ENCODE results near the gene PITX2. TPM values are rescaled to one million over a fixed set of nuclear protein-coding genes. Genes with fewer than 3 reads are reported as not detected.
A peak's percentile ranks its signal among the peaks of the same experiment; 100 is the strongest.

The PITX2 gene
- polyA plus RNA-seq, 3 donors, result 3.3 to 5.0 (median 4.3) TPM

DNA sequence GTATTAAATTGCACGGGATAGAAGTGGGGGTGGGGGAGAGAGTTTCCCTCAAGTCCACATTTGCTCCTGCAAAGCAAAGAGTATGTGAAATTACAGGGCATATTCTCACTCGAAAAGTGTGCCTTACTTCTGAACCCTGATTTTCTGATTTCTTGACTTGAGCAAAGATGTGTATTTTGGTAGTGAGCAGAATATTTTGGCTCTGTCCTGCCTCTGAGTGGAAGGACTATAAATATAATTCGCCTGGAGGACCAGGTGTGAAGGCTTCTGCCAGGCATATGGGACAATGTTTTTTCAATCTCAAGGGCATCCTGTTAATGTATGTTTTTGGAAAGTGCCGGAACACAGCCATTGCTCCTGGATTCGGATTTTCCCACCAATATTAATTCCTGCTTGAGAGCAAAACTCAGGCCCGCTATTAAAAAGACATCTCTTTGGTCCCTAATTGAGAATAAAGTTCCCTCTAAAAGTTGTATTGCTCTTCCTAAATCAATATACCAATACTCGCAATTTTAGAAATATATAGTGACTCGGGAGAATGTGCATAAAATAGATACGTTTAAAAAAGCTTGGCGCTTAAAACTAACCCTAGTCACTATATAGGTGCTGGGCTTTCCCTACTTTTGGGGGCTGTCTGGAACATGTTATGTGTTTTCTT lies 15.3 kb upstream of the PITX2 start:
- peak in 1 of 11 donors; percentile 3 for DNase-seq (ENCODE audit: extremely low read depth in 1 of 11, low read depth in 9 of 11, low spot score in 4 of 11)

DNA sequence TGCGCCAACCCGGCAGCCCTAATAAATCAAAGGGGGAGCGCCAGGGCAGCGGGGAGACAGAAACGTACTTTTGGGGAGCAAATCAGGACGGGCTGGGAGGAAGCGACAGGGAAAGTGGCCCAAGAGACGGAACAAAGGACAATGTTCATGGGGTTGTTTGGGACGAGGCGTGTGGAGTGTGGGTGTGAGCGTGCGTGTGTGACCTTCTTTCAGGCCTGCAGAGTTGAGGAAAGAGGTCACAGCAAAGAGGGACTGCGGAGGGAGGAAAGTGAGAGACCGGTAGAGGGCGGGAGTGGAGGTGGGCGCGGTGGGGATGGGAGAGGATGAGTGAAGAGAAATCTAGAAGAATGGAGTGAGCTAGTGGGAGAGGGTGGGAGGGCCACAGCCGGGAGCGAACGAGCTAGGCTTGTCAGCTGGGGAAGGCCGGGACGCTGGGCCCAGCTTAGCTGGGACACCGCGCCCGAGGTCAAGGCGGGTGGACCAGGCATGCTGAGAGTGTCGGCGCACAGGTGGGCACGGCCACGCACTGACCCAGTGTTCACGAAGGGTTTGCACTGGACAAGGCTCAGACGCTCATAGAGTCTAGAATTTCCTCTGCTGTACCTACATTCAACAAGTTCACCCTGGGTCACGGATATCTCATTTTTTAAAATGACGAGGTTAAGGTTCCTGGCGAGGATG lies 14.7 kb upstream of the PITX2 start:
- no peak for DNase-seq (ENCODE audit: extremely low read depth in 1 of 11, low read depth in 9 of 11, low spot score in 4 of 11)

- DNase-seq (ENCODE audit: extremely low read depth in 1 of 11, low read depth in 9 of 11, low spot score in 4 of 11), result peak in 3 of 11 donors; percentile 35 to 47 (median 35)
These were observed 14.0 kb upstream of the PITX2 start for GRCh38 chr4:110636680-110637407.

GRCh38 chr4:110636171-110636679 lies 13.3 kb upstream of the PITX2 start:
- DNase-seq (ENCODE audit: extremely low read depth in 1 of 11, low read depth in 9 of 11, low spot score in 4 of 11), result peak in 1 of 11 donors; percentile 18

DNA sequence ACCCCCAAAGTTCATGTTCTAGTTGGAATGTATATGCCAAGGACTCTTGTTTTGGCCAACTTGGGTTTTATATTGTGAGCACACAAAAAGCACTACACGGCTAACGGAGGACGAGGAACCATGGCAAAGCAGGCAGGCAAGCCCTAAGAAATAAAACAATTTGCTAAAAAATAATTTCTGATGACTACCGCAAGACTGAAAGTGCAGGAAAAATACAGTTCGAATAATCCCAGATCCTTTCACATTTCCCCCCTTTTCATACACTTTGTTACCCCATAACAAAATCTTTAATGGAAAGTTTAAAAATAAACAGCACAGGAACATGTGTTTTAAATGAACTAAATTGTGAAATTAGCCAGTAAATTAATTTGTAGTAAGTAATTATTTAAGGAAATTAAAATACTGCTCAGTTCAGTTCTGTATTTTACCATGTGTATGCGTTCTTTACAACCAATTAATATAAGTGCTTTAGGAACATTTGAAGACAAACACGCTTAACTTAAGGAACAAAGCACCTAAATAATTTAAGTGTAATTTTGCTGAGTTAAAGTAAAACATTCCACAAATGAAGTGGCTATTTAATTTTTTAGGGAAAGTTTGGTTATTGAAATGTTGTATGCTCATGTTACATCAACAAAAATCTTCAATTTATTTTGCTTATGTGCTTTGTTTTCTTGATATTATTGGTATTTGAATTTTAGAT lies 12.4 kb upstream of the PITX2 start:
- peak in 1 of 11 donors; percentile 30 for DNase-seq (ENCODE audit: extremely low read depth in 1 of 11, low read depth in 9 of 11, low spot score in 4 of 11)

DNA sequence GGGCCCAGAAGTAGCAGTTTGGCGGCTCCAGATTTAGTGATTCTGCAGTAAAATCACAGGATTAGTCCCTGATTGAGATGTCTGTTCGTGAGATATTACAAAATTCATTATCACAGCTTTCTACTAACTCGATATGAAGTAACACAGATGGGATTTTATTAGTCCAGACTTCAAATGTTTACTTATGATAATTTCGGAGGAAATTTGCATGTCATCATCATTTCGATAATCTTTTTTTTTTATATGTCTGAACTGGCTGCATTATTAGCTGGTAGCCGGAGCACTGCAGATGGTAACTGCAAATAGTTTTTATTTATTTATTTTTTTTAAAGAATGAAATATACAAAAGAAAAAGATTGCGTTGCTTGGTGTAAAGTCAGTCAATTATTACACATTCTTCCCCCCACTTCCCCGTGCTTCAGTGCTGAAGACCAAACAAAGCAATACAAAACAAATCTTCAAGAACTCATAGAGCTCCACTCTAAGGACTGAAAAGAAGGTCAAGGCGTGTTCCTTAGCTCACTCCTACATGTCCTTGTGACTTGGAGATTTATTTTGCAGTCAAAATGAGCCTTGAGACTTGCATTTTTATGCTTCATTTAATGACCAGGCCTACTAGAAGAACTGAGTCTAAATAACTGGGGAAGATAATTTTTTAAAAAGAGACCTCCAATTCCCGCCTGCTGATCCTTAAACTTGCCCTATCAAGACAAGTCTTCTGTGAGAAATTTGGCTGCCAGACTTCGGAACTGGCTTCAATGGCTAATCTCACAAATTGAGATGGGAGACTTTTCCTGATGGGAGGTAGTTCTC lies 11.7 kb upstream of the PITX2 start:
- peak in 1 of 11 donors; percentile 10 for DNase-seq (ENCODE audit: extremely low read depth in 1 of 11, low read depth in 9 of 11, low spot score in 4 of 11)

DNA sequence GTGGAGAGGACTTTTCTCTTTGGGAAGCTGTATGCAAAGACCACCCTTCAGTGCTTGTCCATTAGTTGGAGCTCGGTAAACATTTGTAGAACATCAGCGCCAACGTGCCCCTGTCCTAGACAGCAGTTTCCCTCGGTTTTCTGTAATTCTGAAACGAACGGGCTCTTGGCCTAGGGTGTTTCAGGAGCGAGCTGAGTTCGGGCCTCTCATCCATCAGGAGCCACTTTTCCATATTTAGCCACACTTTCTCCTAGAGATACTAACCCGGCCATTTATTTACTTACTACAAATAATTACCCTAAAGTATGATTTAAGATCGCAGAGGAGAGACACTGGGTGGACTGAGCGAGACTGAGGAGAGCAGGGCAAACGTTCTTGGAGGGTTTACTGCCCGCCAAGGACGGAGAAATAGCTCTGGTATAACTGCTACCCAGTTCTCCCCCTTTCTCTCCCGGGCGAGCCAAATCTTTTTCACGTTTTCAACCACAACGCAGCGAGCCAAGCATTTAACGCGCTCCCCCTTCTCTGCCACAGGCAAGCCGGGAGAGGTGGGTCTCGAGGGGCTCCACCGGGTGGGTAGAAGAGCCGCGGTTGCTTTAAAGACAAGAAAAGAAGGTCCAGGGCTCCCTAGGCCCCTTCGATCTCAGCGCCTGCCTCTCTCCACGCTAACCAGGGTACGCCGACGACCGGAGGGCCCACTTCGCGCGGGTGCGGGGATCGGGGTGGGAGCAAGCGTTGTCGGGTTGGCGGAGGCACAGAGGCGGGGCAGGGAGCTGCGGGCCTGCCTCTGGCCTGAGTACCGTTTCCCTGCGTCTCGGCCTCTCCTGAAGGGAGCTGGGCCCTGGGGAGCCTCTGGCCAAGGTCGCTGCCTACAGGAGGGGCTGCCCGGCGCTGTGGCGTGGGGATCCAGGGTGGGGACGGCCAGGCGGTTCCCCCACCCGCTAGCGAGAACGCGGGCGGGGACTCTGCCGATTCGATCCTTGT lies 10.8 kb upstream of the PITX2 start:
- no peak for DNase-seq (ENCODE audit: extremely low read depth in 1 of 11, low read depth in 9 of 11, low spot score in 4 of 11)

DNA sequence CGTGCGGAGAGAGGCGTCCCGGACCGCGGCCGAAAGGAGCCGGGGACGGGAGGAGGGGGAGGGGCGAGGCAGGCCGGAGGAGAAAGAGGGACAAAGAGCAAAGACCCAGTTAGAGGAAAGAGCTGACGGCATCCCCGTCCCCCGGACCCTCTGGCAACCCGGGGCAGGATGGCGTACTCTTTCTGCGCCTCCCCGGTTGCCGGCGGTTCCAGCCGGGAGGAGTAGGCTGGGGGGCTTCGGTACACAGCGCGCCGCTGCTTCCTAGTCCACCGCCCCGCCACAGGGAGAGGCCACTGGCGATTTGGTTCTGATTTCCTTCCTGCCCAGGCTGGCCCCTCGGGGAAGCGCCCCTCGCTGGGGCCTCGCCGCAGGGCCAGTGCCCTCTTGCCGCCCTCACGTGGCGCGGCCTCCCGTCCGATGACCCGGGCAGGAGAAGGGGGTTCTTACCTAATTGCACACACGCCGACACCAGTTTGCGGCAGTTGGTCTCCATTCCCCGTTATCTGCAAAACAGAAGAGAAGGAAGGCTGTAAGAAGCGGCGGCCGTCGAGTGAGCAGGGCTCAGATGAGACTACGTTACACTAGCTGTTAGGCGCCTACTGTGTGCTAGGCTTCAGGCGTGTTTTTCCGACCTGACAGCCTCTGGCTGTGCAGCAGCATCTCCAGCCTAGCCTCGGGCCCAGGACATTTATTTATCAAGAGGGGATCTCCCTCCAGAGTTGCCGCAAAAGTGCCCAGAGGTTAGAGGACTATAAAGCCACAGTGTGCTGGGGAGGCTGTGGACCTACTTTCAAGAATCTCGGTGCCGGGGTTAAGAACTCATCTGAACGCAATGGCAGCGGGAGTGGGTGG lies 9.9 kb upstream of the PITX2 start:
- no peak for DNase-seq (ENCODE audit: extremely low read depth in 1 of 11, low read depth in 9 of 11, low spot score in 4 of 11)

- peak in 10 of 11 donors; percentile 55 to 94 (median 82) for DNase-seq (ENCODE audit: extremely low read depth in 1 of 11, low read depth in 9 of 11, low spot score in 4 of 11)
These were observed 9.0 kb upstream of the PITX2 start for GRCh38 chr4:110631584-110632505.

DNA sequence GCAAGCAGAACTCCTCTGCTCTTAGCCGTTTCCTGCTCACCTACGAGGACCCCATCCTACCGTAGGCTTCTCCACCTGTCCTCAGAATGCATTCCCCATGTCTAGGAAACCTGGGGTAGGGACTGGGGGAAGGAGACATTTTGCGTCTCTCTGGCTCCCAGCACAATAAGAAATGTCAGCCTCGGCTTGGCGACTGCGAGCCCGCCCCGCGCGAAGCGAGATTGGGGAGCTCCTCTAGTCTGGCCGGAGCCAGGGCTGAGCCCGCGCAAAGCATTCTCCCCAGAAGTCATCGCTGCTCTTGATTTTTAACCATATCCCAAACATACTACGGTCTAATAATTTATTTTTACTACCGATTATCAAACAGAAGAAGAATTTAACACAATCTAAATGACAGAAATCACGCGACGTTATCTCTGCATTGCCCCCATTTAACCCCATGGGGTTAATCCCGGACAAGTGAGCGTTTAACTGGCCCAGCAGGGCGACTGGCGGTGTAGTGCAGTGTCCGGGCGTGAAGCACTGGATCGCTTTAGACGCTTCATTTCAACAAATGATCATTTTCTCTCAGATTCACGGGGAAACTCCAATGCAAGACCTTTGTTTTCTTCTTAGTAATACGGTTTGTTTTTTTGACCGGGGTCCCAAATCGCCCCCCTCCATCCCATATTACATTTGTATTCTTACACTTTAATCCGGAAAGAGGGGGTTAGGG lies 8.0 kb upstream of the PITX2 start:
- no peak for DNase-seq (ENCODE audit: extremely low read depth in 1 of 11, low read depth in 9 of 11, low spot score in 4 of 11)

- DNase-seq (ENCODE audit: extremely low read depth in 1 of 11, low read depth in 9 of 11, low spot score in 4 of 11), result no peak
These were observed 7.2 kb upstream of the PITX2 start for GRCh38 chr4:110629780-110630687.

DNA sequence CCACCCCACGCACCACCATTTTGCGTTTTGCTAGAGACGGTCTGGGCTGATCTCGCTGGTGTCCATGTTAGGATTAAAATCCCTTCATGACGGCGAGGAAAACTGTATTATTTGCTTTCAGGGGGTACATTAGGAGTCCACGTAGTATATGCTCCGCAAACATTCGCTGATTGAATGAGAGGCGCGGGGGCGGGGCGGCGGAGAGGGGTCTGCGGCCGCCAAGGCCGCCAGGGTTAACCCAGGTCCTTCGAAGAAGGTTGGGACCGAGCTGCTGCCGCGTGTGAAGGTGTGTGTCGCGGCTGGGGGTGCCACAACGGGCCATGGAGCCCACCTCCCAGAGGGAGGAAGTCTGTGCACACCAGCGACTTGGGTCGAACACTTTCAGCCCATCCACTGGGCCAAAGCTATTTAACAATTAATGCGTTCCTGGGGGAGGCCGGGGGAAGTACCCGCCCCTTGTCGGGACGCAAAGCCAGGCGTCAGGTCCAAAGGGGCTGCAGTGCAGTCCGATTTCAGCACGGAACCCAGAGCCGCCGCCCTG lies 6.4 kb upstream of the PITX2 start:
- DNase-seq (ENCODE audit: extremely low read depth in 1 of 11, low read depth in 9 of 11, low spot score in 4 of 11), result no peak

GRCh38 chr4:110628663-110629213 lies 5.9 kb upstream of the PITX2 start:
- DNase-seq (ENCODE audit: extremely low read depth in 1 of 11, low read depth in 9 of 11, low spot score in 4 of 11), result no peak
